Type B pancreatic cell (in vitro differentiated cells): ENCODE results near the gene MRPL32. TPM values are rescaled to one million over a fixed set of nuclear protein-coding genes. Genes with fewer than 3 reads are reported as not detected.

Experiments used
- DNase-seq: peaks from one replicate; pipeline ENCODE4 v3.0.0; 2021; ENCODE audit warnings: mixed read lengths; ENCODE audit not compliant: unreplicated experiment; ENCODE audit errors: extremely low spot score
- H3K27ac Mint-ChIP-seq: 2 replicates; pipeline ENCODE4 v1.8.0; 2021; ENCODE audit warnings: mild to moderate bottlenecking, mixed read lengths
- H3K27me3 Mint-ChIP-seq: 2 replicates; pipeline ENCODE4 v1.8.0; 2021; ENCODE audit warnings: mixed read lengths
- H3K36me3 Mint-ChIP-seq: 2 replicates; pipeline ENCODE4 v1.8.0; 2021; ENCODE audit warnings: mixed read lengths
- H3K4me1 Mint-ChIP-seq: one replicate; pipeline ENCODE4 v1.8.0; 2021; ENCODE audit warnings: mixed read lengths; ENCODE audit not compliant: unreplicated experiment
- H3K4me3 Mint-ChIP-seq: 2 replicates; pipeline ENCODE4 v1.8.0; 2021; ENCODE audit warnings: mild to moderate bottlenecking, mixed read lengths
- H3K9me3 Mint-ChIP-seq: 2 replicates; pipeline ENCODE4 v1.8.0; 2021; ENCODE audit warnings: mixed read lengths
- CTCF ChIP-seq: fragments of 200-600 bp; sonication (generic); conservative IDR thresholded peaks from 2 replicates; pipeline ENCODE4 v1.5.0; 2021; ENCODE audit warnings: antibody characterized with exemption, mild to moderate bottlenecking
- total RNA-seq: library from RNA; stranded (reverse); gene quantifications from 2 replicates; pipeline ENCODE4 v1.2.1, GENCODE V29; 2021; ENCODE audit warnings: low replicate concordance

MRPL32 gene
- total RNA-seq, 1 donor from 2014 or later = 62.8 TPM

GRCh38 chr7:42915356-42915755 lies 16.8 kb upstream of the MRPL32 start:
- no peak for TF ChIP-seq CTCF
- Mint-ChIP-seq H3K4me1 (peaks cover 5% of the 10 kb centered on the region), H3K27me3 (no peaks in the 10 kb centered on the region), H3K9me3 (no peaks in the 10 kb centered on the region), H3K27ac (no peak overlapping the region), H3K4me3 (no peak overlapping the region), H3K36me3 (peaks cover 21% of the 10 kb centered on the region)
- no peak for DNase-seq

- peaks cover 8% of the 10 kb centered on the region for H3K4me1 Mint-ChIP-seq
- peaks cover 33% of the 10 kb centered on the region for H3K36me3 Mint-ChIP-seq
- no peaks in the 10 kb centered on the region for H3K9me3 Mint-ChIP-seq
- H3K4me3 Mint-ChIP-seq = no peak overlapping the region
- H3K27ac Mint-ChIP-seq = no peak overlapping the region
- H3K27me3 Mint-ChIP-seq = no peaks in the 10 kb centered on the region
- no peak for TF ChIP-seq CTCF
- no peak for DNase-seq
Observed at GRCh38 chr7:42922017-42922753, 10.0 kb upstream of the MRPL32 start.

- no peak for DNase-seq
- no peaks in the 10 kb centered on the region for H3K27me3 Mint-ChIP-seq
- peaks cover 10% of the 10 kb centered on the region for H3K4me1 Mint-ChIP-seq
- no peak overlapping the region for H3K4me3 Mint-ChIP-seq
- no peak for TF ChIP-seq CTCF
- no peak overlapping the region for H3K27ac Mint-ChIP-seq
- H3K9me3 Mint-ChIP-seq = no peaks in the 10 kb centered on the region
- peaks cover 33% of the 10 kb centered on the region for H3K36me3 Mint-ChIP-seq
Observed at GRCh38 chr7:42924223-42924838, 7.8 kb upstream of the MRPL32 start.

GRCh38 chr7:42925630-42926029 lies 6.5 kb upstream of the MRPL32 start:
- peaks cover 17% of the 10 kb centered on the region for H3K4me1 Mint-ChIP-seq
- no peak for TF ChIP-seq CTCF
- H3K36me3 Mint-ChIP-seq = peaks cover 26% of the 10 kb centered on the region
- DNase-seq = no peak
- H3K27me3 Mint-ChIP-seq = no peaks in the 10 kb centered on the region
- H3K9me3 Mint-ChIP-seq = no peaks in the 10 kb centered on the region
- H3K27ac Mint-ChIP-seq = no peak overlapping the region
- no peak overlapping the region for H3K4me3 Mint-ChIP-seq

- Mint-ChIP-seq H3K27me3 (no peaks in the 10 kb centered on the region), H3K36me3 (peaks cover 22% of the 10 kb centered on the region)
Observed at GRCh38 chr7:42926204-42926603, 6.0 kb upstream of the MRPL32 start.

More at GRCh38 chr7:42926204-42926603, 6.0 kb upstream of the MRPL32 start:
- Mint-ChIP-seq H3K27ac (no peak overlapping the region), H3K4me1 (peaks cover 17% of the 10 kb centered on the region), H3K4me3 (no peak overlapping the region), H3K9me3 (no peaks in the 10 kb centered on the region)
- DNase-seq = no peak
- no peak for TF ChIP-seq CTCF
